ENCODE data around the gene FAM149A. TPM values are rescaled to one million over a fixed set of nuclear protein-coding genes. Genes with fewer than 3 reads are reported as not detected.

Gene FAM149A
- total RNA-seq, 1 donor from 2014 or later, result 13.9 TPM

GRCh38 chr4:186217733-186218293, 113.3 kb downstream of the FAM149A start:
- intact Hi-C loops (cut with DNase I), result no loop called here
- TF ChIP-seq CTCF (IDR thresholded peaks at IDR 0.05), result no peak
- Histone ChIP-seq H3K27me3 (no peaks in the 10 kb centered on the region), H3K27ac (no peak overlapping the region), H3K36me3 (no peaks in the 10 kb centered on the region), H3K9me3 (no peaks in the 10 kb centered on the region), H3K4me1 (no peaks in the 10 kb centered on the region), H3K4me3 (no peak overlapping the region)
- no peak for DNase-seq (ENCODE audit: low spot score in 2 of 2)

GRCh38 chr4:186221624-186222023, 117.1 kb downstream of the FAM149A start:
- H3K27ac ChIP-seq, result no peak overlapping the region
- intact Hi-C loops (cut with DNase I), result no loop called here
- TF ChIP-seq CTCF (IDR thresholded peaks at IDR 0.05), result no peak
- peaks cover 3 to 14% of the 10 kb centered on the region in 2 donors for H3K9me3 ChIP-seq
- H3K27me3 ChIP-seq, result no peaks in the 10 kb centered on the region
- no peak for DNase-seq (ENCODE audit: low spot score in 2 of 2)
- no peak overlapping the region for H3K4me3 ChIP-seq
- no peaks in the 10 kb centered on the region for H3K36me3 ChIP-seq
- H3K4me1 ChIP-seq, result no peaks in the 10 kb centered on the region

Other genes starting within 250 kb of the FAM149A start
- gene TLR3, start 35.5 kb upstream of the FAM149A start, total RNA-seq, result 19.9 TPM
- gene CYP4V2, start 86.9 kb downstream of the FAM149A start, total RNA-seq, result 14.3 TPM
- gene KLKB1, start 122.8 kb downstream of the FAM149A start, total RNA-seq, result not detected
- not detected for gene F11, start 161.5 kb downstream of the FAM149A start, total RNA-seq

All from ascending aorta (tissue), 2 donors.